Activated CD8-positive, alpha-beta memory T cell treated with anti-CD3 and anti-CD28 coated beads, Interleukin-2, amount 50 U/mL, for 4 hours (primary cell): ENCODE results near the gene COQ7.

ENCODE experiments used
- DNase-seq: peaks from one replicate; pipeline ENCODE4 v3.0.0-alpha.2; 2020

COQ7 gene

GRCh38 chr16:19113577-19114358 is 46.4 kb downstream of the COQ7 start, which contains the start of gene ITPRIPL2:
TSS of gene ITPRIPL2 (plus strand) at chr16:19113964. CDS start at chr16:19114462, 498 bp downstream.
- no peak for DNase-seq

- no peak for DNase-seq
These were observed 47.1 kb downstream of the COQ7 start for GRCh38 chr16:19114359-19115147.

- DNase-seq = no peak
These were observed 48.0 kb downstream of the COQ7 start for GRCh38 chr16:19115148-19116021.

GRCh38 chr16:19116711-19117449 is 49.5 kb downstream of the COQ7 start:
- no peak for DNase-seq

- no peak for DNase-seq
These were observed 51.6 kb downstream of the COQ7 start for GRCh38 chr16:19118938-19119431.

GRCh38 chr16:19119564-19119963 is 52.1 kb downstream of the COQ7 start:
- no peak for DNase-seq

- DNase-seq = no peak
These were observed 56.2 kb downstream of the COQ7 start for GRCh38 chr16:19123535-19124178.

GRCh38 chr16:19126300-19126699 is 58.9 kb downstream of the COQ7 start:
- no peak for DNase-seq

- DNase-seq = no peak
These were observed 59.8 kb downstream of the COQ7 start for GRCh38 chr16:19127205-19127604.

- no peak for DNase-seq
These were observed 60.3 kb downstream of the COQ7 start for GRCh38 chr16:19127674-19128131.

- no peak for DNase-seq
These were observed 61.2 kb downstream of the COQ7 start for GRCh38 chr16:19128454-19129200.
